A673 (cell line): ENCODE results near the gene P2RY14. TPM values are rescaled to one million over a fixed set of nuclear protein-coding genes. Genes with fewer than 3 reads are reported as not detected.

Source experiments
- BruUV-seq: library from RNA; stranded (reverse); fragments of 400-500 nt; replicated peaks from 2 replicates; lab custom pipeline; 2021; lab: Mats Ljungman, UMichigan
- CTCF ChIA-PET: fragments of 300-600 bp; sonication (Branson Sonifier 250); formaldehyde crosslinking; loops from one replicate; lab custom pipeline; 2022; ENCODE audit warnings: antibody characterized with exemption; lab: Charles Lee
- POLR2A ChIA-PET: fragments of 300-600 bp; sonication (Branson Sonifier 250); formaldehyde crosslinking; loops from one replicate; lab custom pipeline; 2022; ENCODE audit warnings: antibody characterized with exemption; ENCODE audit not compliant: low non-redundant PET; lab: Charles Lee
- DNase-seq: peaks from one replicate; pipeline ENCODE4 v3.0.0-alpha.2; 2015; ENCODE audit warnings: low spot score
- H3K27ac ChIP-seq: fragments of 200-600 bp; sonication (generic); 2 replicates; pipeline ENCODE4 v1.5.1; 2016; ENCODE audit warnings: mixed run types, low read depth, mild to moderate bottlenecking, mixed read lengths, antibody characterized with exemption, low read length; ENCODE audit not compliant: poor library complexity, severe bottlenecking
- H3K27me3 ChIP-seq: fragments of 200-600 bp; sonication (generic); replicated peaks from 2 replicates; pipeline ENCODE4 v1.6.1; 2017; ENCODE audit warnings: mixed run types, low read depth, mild to moderate bottlenecking, mixed read lengths, antibody characterized with exemption, low read length; ENCODE audit not compliant: insufficient read depth, poor library complexity
- H3K36me3 ChIP-seq: fragments of 200-600 bp; sonication (generic); 2 replicates; pipeline ENCODE4 v1.6.1; 2016; ENCODE audit warnings: mixed run types, mild to moderate bottlenecking, mixed read lengths, antibody characterized with exemption, low read length; ENCODE audit not compliant: insufficient read depth, poor library complexity, severe bottlenecking
- H3K4me1 ChIP-seq: fragments of 200-600 bp; sonication (generic); 2 replicates; pipeline ENCODE4 v1.6.1; 2017; ENCODE audit warnings: mixed run types, mild to moderate bottlenecking, mixed read lengths, antibody characterized with exemption, low read length; ENCODE audit not compliant: insufficient read depth, poor library complexity, severe bottlenecking
- H3K4me3 ChIP-seq: fragments of 200-600 bp; sonication (generic); 2 replicates; pipeline ENCODE4 v1.5.1; 2016; ENCODE audit warnings: low read depth, mixed run types, mild to moderate bottlenecking, mixed read lengths, low read length; ENCODE audit not compliant: poor library complexity, severe bottlenecking
- H3K9me3 ChIP-seq: fragments of 200-600 bp; sonication (generic); 2 replicates; pipeline ENCODE4 v1.6.1; 2016; ENCODE audit warnings: mixed run types, low read depth, mild to moderate bottlenecking, mixed read lengths, antibody characterized with exemption, low read length; ENCODE audit not compliant: poor library complexity, severe bottlenecking
- CTCF ChIP-seq: fragments of 300-800, 200-600 bp; sonication (generic); conservative IDR thresholded peaks from 2 replicates; pipeline ENCODE4 v1.5.1; 2017; ENCODE audit warnings: low read depth, mild to moderate bottlenecking, antibody characterized with exemption, low read length, moderate library complexity, mixed read lengths
- EZH2 ChIP-seq: fragments of 200-600 bp; sonication (generic); IDR thresholded peaks from 2 replicates; pipeline ENCODE4 v1.6.1; 2017; ENCODE audit warnings: borderline replicate concordance, low read depth, mild to moderate bottlenecking, mixed read lengths, antibody characterized with exemption, low read length; ENCODE audit not compliant: poor library complexity, severe bottlenecking
- intact Hi-C: fragments of 100-400 bp; cut with micrococcal nuclease; formaldehyde crosslinking; loops from one replicate; pipeline ENCODE4 v1.10.0; 2022; ENCODE audit not compliant: unreplicated experiment
- total RNA-seq: library from RNA; stranded (reverse); gene quantifications from 2 replicates; pipeline ENCODE4 v1.2.3, GENCODE V29; 2021

P2RY14 gene
- total RNA-seq, 1 experiment from 2014 or later = not detected

- POLR2A ChIA-PET = no interaction called here
Observed at GRCh38 chr3:151225040-151225975, 53.0 kb downstream of the P2RY14 start.

GRCh38 chr3:151224268-151224866 is 54.0 kb downstream of the P2RY14 start:
- Histone ChIP-seq H3K4me1 (no peaks in the 10 kb centered on the region), H3K27ac (no peak overlapping the region), H3K9me3 (no peaks in the 10 kb centered on the region), H3K4me3 (no peak overlapping the region), H3K27me3 (no peaks in the 10 kb centered on the region), H3K36me3 (no peaks in the 10 kb centered on the region)
- ChIA-PET POLR2A (no interaction called here), CTCF (no interaction called here)
- intact Hi-C loops = loop anchor here (10.0 kb wide), 2 partner anchors 200 to 1240 kb away; no protein-coding TSS in a partner anchor
- BruUV-seq = no TSS peak
- TF ChIP-seq EZH2 (no peak), CTCF (no peak)
- DNase-seq = no peak

More at GRCh38 chr3:151225040-151225975, 53.0 kb downstream of the P2RY14 start:
- Histone ChIP-seq H3K9me3 (no peaks in the 10 kb centered on the region), H3K27me3 (no peaks in the 10 kb centered on the region), H3K4me3 (no peak overlapping the region), H3K4me1 (no peaks in the 10 kb centered on the region), H3K27ac (no peak overlapping the region), H3K36me3 (no peaks in the 10 kb centered on the region)
- no peak for TF ChIP-seq CTCF
- TF ChIP-seq EZH2 = no peak
- BruUV-seq = no TSS peak
- intact Hi-C loops = loop anchor here (10.0 kb wide), 2 partner anchors 199 to 1239 kb away; no protein-coding TSS in a partner anchor
- CTCF ChIA-PET = interaction anchor here (0.6 kb wide), 1 partner anchor 632 kb away, joined by 3 read pairs; no protein-coding TSS in a partner anchor
- DNase-seq = no peak

GRCh38 chr3:151219056-151219455 is 59.3 kb downstream of the P2RY14 start:
- H3K36me3 ChIP-seq = no peaks in the 10 kb centered on the region
- H3K9me3 ChIP-seq = no peaks in the 10 kb centered on the region
- no peak for TF ChIP-seq EZH2
- TF ChIP-seq CTCF = no peak
- no peak overlapping the region for H3K27ac ChIP-seq
- ChIA-PET POLR2A (no interaction called here), CTCF (no interaction called here)
- BruUV-seq = no TSS peak
- no peak overlapping the region for H3K4me3 ChIP-seq
- no peaks in the 10 kb centered on the region for H3K4me1 ChIP-seq
- DNase-seq = peak; percentile 8
- intact Hi-C loops = no loop called here
- no peaks in the 10 kb centered on the region for H3K27me3 ChIP-seq
